IMR-90 (cell line): Measurements from ENCODE around the gene ATOSB. TPM values are rescaled to one million over a fixed set of nuclear protein-coding genes. Genes with fewer than 3 reads are reported as not detected.

Experiments
- ATAC-seq: fragments of 200-7000 bp; cut with Tn5 transposase; 2 replicates; pipeline ENCODE4 v1.9.1; 2020; ENCODE audit warnings: low read depth, mild to moderate bottlenecking, moderate library complexity
- BruUV-seq: library from RNA; stranded (reverse); fragments of 400-500 nt; replicated peaks from 2 replicates; lab custom pipeline; 2021; lab: Mats Ljungman, UMichigan
- CTCF ChIA-PET: fragments of 300-600 bp; formaldehyde crosslinking; extraction: SDS; loops from one replicate; lab custom pipeline; 2021; ENCODE audit warnings: antibody characterized with exemption; lab: Yijun Ruan, JAX
- POLR2A ChIA-PET: fragments of 300-600 bp; sonication (Branson Sonifier 250); formaldehyde crosslinking; loops from one replicate; lab custom pipeline; 2022; ENCODE audit warnings: antibody characterized with exemption; ENCODE audit not compliant: unreplicated experiment; lab: Charles Lee
- DNase-seq: peaks from one replicate; pipeline ENCODE4 v3.0.0; 2013
- H2AFZ ChIP-seq: replicated peaks from 2 replicates; pipeline ENCODE3; 2013; ENCODE audit warnings: low read length, mild to moderate bottlenecking; ENCODE audit not compliant: poor library complexity
- H2AK5ac ChIP-seq: 2 replicates; pipeline ENCODE4 v1.6.1; 2013; ENCODE audit warnings: low read depth, low read length, inconsistent platforms
- H2AK9ac ChIP-seq: replicated peaks from 2 replicates; pipeline ENCODE3; 2013; ENCODE audit warnings: mild to moderate bottlenecking, low read depth, low read length, moderate library complexity; ENCODE audit not compliant: poor library complexity
- H2BK120ac ChIP-seq: 2 replicates; pipeline ENCODE4 v1.6.1; 2013; ENCODE audit warnings: low read depth, low read length, inconsistent platforms
- H2BK15ac ChIP-seq: 3 replicates; pipeline ENCODE4 v1.6.1; 2013; ENCODE audit warnings: low read depth, low read length, inconsistent platforms
- H2BK20ac ChIP-seq: 2 replicates; pipeline ENCODE4 v1.6.1; 2013; ENCODE audit warnings: low read depth, mild to moderate bottlenecking, inconsistent platforms, low read length, moderate library complexity
- H2BK5ac ChIP-seq: 2 replicates; pipeline ENCODE4 v1.6.1; 2013; ENCODE audit warnings: mild to moderate bottlenecking, low read depth, low read length, inconsistent platforms; ENCODE audit not compliant: poor library complexity, severe bottlenecking
- H3K14ac ChIP-seq: replicated peaks from 2 replicates; pipeline ENCODE4 v1.6.1; 2013; ENCODE audit warnings: low read depth, low read length, inconsistent platforms
- H3K18ac ChIP-seq: 2 replicates; pipeline ENCODE4 v1.6.1; 2013; ENCODE audit warnings: low read depth, low read length, control low read depth
- H3K23ac ChIP-seq: 2 replicates; pipeline ENCODE4 v1.6.1; 2013; ENCODE audit warnings: low read depth, low read length, inconsistent platforms
- H3K27ac ChIP-seq: 2 replicates; pipeline ENCODE4 v1.5.1; 2013; ENCODE audit warnings: mild to moderate bottlenecking, control low read depth, low read length; ENCODE audit not compliant: insufficient read depth
- H3K27me3 ChIP-seq: 2 replicates; pipeline ENCODE4 v1.6.1; 2013; ENCODE audit warnings: low read length; ENCODE audit not compliant: control insufficient read depth, insufficient read depth
- H3K36me3 ChIP-seq: 2 replicates; pipeline ENCODE4 v1.6.1; 2013; ENCODE audit warnings: low read length, mixed read lengths; ENCODE audit not compliant: control insufficient read depth, insufficient read depth
- H3K4ac ChIP-seq: 2 replicates; pipeline ENCODE4 v1.6.1; 2013; ENCODE audit warnings: low read depth, low read length, inconsistent platforms
- H3K4me1 ChIP-seq: 2 replicates; pipeline ENCODE4 v1.6.1; 2013; ENCODE audit warnings: low read length, mixed read lengths; ENCODE audit not compliant: control insufficient read depth, insufficient read depth
- H3K4me2 ChIP-seq: 2 replicates; pipeline ENCODE4 v1.6.1; 2013; ENCODE audit warnings: low read depth, mild to moderate bottlenecking, control low read depth, low read length, moderate library complexity
- H3K4me3 ChIP-seq: 2 replicates; pipeline ENCODE4 v1.5.1; 2013; ENCODE audit warnings: low read depth, mild to moderate bottlenecking, control low read depth, low read length, moderate library complexity; ENCODE audit not compliant: insufficient read depth
- H3K56ac ChIP-seq: 2 replicates; pipeline ENCODE4 v1.6.1; 2013; ENCODE audit warnings: low read length, inconsistent platforms; ENCODE audit not compliant: insufficient read depth; ENCODE audit errors: extremely low read depth
- H3K79me1 ChIP-seq, 2 experiments: 2 replicates each; pipeline ENCODE4 v1.6.1; 2013; ENCODE audit warnings: low read length in 2 of 2, inconsistent platforms in 1 of 2, low read depth in 1 of 2
- H3K9ac ChIP-seq: 2 replicates; pipeline ENCODE4 v1.6.1; 2013; ENCODE audit warnings: low read depth, low read length, control low read depth
- H3K9me1 ChIP-seq: 2 replicates; pipeline ENCODE4 v1.6.1; 2013; ENCODE audit warnings: low read length, inconsistent platforms; ENCODE audit not compliant: insufficient read depth
- H3K9me3 ChIP-seq: 2 replicates; pipeline ENCODE4 v1.6.1; 2013; ENCODE audit warnings: low read length; ENCODE audit not compliant: control insufficient read depth, insufficient read depth
- H4K20me1 ChIP-seq: 2 replicates; pipeline ENCODE4 v1.6.1; 2013; ENCODE audit warnings: low read length, inconsistent platforms; ENCODE audit not compliant: insufficient read depth
- H4K5ac ChIP-seq: 2 replicates; pipeline ENCODE4 v1.6.1; 2013; ENCODE audit warnings: mild to moderate bottlenecking, low read depth, low read length, control low read depth
- H4K8ac ChIP-seq, 2 experiments: 2 replicates each; pipeline ENCODE4 v1.6.1; 2013; ENCODE audit warnings: low read depth in 2 of 2, low read length in 2 of 2, control low read depth in 1 of 2, inconsistent platforms in 1 of 2
- H4K91ac ChIP-seq: 2 replicates; pipeline ENCODE4 v1.6.1; 2013; ENCODE audit warnings: low read depth, low read length, inconsistent platforms; ENCODE audit not compliant: insufficient read depth
- MXI1 ChIP-seq: IDR thresholded peaks from 2 replicates; pipeline ENCODE4 v1.6.1; 2012; ENCODE audit warnings: low read depth, mild to moderate bottlenecking, low read length, moderate library complexity, borderline replicate concordance
- RCOR1 ChIP-seq: IDR thresholded peaks from 2 replicates; pipeline ENCODE4 v1.6.1; 2012; ENCODE audit warnings: mild to moderate bottlenecking, low read length, improper control_type of control experiment; ENCODE audit not compliant: insufficient replicate concordance
- WGBS, 2 experiments: methylation state at CpG; one replicate each; pipeline versions ENCODE4 v1.1.5 to v1.1.7; 2013; ENCODE audit warnings: missing lambda C conversion rate in 2 of 2; ENCODE audit not compliant: insufficient read length in 1 of 2; ENCODE audit errors: extremely low coverage in 2 of 2; 5-methylcytosine and 5-hydroxymethylcytosine counted together
- dilution Hi-C: fragments of 300-500 bp; cut with HindIII; formaldehyde crosslinking; loops from one replicate; pipeline ENCODE4 v1.14.3; 2018; ENCODE audit warnings: low sequenced_read_pairs; ENCODE audit not compliant: unreplicated experiment
- in situ Hi-C: fragments of 300-500 bp; cut with MboI; formaldehyde crosslinking; loops from 3 replicates; pipeline ENCODE4 v1.14.3; 2019; ENCODE audit warnings: low sequenced_read_pairs, inconsistent platforms, mixed read lengths
- intact Hi-C: fragments of 100-400 bp; cut with micrococcal nuclease; formaldehyde crosslinking; loops from 2 replicates; pipeline ENCODE4 v1.10.0; 2022
- polyA plus RNA-seq, 3 experiments: library from polyadenylated mRNA; depleted of rRNA; stranded (reverse); fragments of >200 nt; gene quantifications; 2 replicates each; pipeline ENCODE4 v1.2.3, GENCODE V29; 2012; ENCODE audit warnings: low replicate concordance in 1 of 3
- total RNA-seq: library from RNA; depleted of rRNA; stranded (reverse); fragments of >200 nt; gene quantifications from 2 replicates; pipeline ENCODE4 v1.2.3, GENCODE V29; 2012

ATOSB gene
- total and polyA plus RNA-seq, 2 of the 4 experiments (the other 2 are of a cell fraction), result 12.0 to 40.2 TPM

DNA sequence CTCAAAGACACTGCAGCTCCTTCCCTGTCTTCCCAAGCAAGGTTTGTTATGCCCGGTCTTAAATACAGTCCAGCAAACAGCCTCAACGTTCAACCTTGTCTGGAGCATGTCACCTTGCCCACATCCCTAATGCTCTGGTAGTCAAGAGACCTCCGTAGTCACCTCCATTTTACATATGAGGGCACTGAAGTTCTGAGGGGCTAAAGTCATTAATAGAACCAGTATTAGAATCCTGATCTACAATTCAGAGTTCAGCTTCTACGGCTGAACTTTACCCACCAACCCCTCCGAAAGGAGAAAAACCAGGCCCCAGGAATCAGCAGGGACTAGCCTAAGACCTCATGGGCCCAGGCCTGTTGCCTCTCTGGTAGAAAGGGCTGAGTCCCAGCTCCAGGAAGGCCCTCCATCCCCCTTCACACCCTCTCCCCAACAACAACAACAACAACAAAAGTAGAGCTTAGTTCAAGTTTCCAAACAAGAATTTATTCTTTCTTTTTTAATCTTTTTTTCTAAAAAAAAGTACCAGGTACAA is 11.9 kb downstream of the ATOSB start:
- dilution Hi-C loops, result no loop called here
- POLR2A ChIA-PET, result interaction anchor here (1.1 kb wide), 2 partner anchors 24 to 217 kb away, joined by 3 to 4 read pairs; partner anchors contain the start of gene FANCG

More for the DNA sequence above, 11.9 kb downstream of the ATOSB start:
- peaks cover 16 to 35% of the 10 kb centered on the region in 2 experiments for H3K79me1 ChIP-seq
- CTCF ChIA-PET, result interaction anchor here (1.1 kb wide), 1 partner anchor 10 kb away, joined by 3 read pairs; no protein-coding TSS in a partner anchor
- peaks cover 54% of the 10 kb centered on the region for H3K36me3 ChIP-seq
- no peak for ATAC-seq
- no peak overlapping the region; the same call in 1 of the 2 replicates for H2AK5ac ChIP-seq
- H3K23ac ChIP-seq, result no peak overlapping the region
- H3K4ac ChIP-seq, result no peak overlapping the region
- H4K5ac ChIP-seq, result no peak overlapping the region
- H2BK15ac ChIP-seq, result no peak overlapping the region
- no peak overlapping the region for H3K18ac ChIP-seq
- no peak overlapping the region for H3K27ac ChIP-seq
- H4K8ac ChIP-seq, result peak overlapping the region; percentile 11 to 62; a peak in 2 of 4 replicates
- H3K9me1 ChIP-seq, result peaks cover 12% of the 10 kb centered on the region
- no peak overlapping the region for H3K56ac ChIP-seq
- 0% methylated on average over 3 of the region's 5 CpGs; no CpG with 5 or more reads in 1 of the 2 experiments for WGBS, 2 experiments
- intact Hi-C loops, result no loop called here
- no peaks in the 10 kb centered on the region for H3K9me3 ChIP-seq
- peak overlapping the region; percentile 48; the same call in 1 of the 2 replicates for H3K9ac ChIP-seq
- H3K4me3 ChIP-seq, result no peak overlapping the region
- H3K14ac ChIP-seq, result no peak overlapping the region
- BruUV-seq, result no TSS peak
- TF ChIP-seq RCOR1 (no peak), MXI1 (no peak)
- peak overlapping the region; percentile 87 for H2AFZ ChIP-seq
- no peak for DNase-seq
- H4K91ac ChIP-seq, result no peak overlapping the region
- no peak overlapping the region for H2BK20ac ChIP-seq
- peak overlapping the region; percentile 71 for H3K4me2 ChIP-seq
- no peaks in the 10 kb centered on the region for H4K20me1 ChIP-seq
- peak overlapping the region; percentile 34 for H2AK9ac ChIP-seq
- no peak overlapping the region for H2BK5ac ChIP-seq
- peaks cover 8% of the 10 kb centered on the region; the same call in 1 of the 2 replicates for H3K4me1 ChIP-seq
- in situ Hi-C loops, result no loop called here
- no peaks in the 10 kb centered on the region for H3K27me3 ChIP-seq
- no peak overlapping the region for H2BK120ac ChIP-seq
